ENCODE measurements around the gene SORBS1.

Gene SORBS1

DNA sequence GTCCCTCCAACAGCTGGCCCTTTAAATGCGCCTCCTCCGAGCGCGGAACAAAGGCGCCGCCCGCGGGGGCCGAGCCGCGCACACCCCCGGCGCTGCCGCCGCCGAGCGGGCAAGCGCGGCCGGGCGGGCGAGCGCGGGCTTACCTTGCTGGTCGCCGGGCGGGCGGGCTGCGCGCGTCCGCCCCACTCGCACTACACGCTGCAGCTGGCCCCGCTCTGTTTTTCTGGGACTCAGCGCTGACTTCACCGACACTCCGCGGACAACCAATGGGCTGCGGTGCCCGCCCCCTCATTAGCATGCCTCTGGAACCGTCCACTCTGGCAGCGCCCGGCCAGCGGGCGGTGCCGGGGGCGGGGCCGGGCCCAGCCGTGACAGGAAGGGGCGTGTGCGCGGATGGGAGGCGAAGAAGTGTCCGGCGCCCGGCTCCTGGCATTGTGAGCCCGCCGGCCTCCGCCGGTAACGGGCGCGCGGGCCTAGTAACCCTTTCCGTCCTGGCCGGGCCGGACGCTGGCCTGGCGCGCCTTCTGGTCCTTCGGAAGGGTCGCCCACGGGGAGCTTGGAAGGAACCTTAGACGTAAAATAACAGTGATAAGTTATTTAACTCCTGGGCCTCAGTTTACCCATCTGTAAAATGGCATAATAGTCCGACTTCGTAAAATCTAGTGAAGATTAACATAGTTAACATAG lies at the start of gene SORBS1:
Gene SORBS1 (minus strand): TSS at position 195 of the 687 bp plus-strand sequence. CDS start 120,236 bp downstream, outside the sequence.
- peak; percentile 97 for DNase-seq (ENCODE audit: low spot score)

DNA sequence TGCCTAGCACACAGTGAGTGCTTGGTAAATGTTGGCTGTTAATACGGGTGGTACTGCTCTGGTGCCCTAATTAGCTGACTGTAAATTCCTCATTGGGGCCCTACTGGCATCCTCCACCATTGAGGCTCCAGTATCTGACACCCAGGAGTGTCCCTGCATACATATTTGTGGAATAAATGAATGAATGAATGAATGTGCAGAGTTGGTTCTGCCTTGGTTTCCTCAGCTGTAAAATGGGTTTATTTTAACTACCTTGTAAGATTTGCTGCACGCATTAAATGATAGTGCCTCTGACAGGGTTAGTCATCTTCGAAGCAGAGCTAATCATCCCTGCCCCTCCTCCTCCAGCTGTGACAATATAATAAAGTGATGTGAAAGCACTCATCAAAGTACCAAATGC lies 49.6 kb upstream of the SORBS1 start:
- DNase-seq (ENCODE audit: low spot score) = no peak

DNA sequence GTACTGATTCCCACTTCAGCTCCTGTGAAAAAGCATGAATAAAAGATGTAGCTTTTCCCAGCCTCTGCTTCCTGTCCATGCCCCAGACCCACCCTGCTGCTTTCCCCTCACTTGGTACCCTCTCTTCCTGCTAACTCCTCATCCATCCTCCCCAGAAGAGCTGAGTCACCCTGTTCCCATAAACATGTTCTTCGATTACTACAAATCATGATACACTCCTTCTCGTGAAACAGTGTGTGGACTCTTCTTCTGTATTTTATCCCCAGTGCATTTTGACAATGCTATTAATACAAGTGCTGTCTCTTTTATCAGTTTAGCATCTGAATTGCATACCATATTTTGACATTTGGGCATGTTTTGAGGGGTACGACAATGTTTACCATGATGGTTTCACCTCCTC lies 45.8 kb upstream of the SORBS1 start:
- no peak for DNase-seq (ENCODE audit: low spot score)

DNA sequence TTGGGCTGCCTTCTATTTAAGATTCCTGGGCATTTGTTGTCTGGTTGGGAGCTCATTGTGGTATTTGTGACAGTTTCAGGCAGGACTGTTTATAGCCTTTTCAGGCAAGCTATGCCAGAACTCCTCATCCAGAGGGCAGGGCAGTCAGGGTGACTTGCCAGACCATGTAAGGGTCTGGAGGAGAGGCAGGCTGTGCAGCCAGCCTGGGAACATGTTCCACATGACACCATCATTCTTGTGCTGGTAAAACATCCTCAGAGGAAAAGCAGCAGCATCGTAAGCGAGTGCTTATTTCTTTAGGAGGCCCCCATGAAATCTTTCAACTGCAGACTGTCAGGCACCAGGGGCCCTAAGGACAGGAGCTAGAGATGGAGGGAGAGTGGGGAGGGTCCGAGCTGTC lies 44.0 kb upstream of the SORBS1 start:
- no peak for DNase-seq (ENCODE audit: low spot score)

DNA sequence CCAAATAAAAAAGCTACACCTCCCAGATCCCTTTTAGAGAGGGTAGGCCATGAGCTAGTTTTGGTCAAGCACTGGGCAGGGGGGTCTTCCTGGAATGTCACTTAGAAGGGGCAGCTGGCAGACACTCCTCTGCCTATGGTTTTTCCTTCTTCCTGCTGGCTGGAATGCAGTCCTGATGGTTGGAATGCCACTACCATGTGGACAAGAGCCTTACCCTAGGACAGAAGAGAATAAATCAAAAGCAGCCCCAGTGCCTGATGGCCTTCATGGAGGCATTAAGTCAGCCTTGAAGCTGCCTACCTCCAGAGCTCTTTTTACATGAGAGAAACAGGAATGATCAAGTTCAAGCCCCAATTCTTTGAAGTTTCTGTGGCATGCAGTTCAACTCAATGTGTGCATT lies 43.5 kb upstream of the SORBS1 start:
- DNase-seq (ENCODE audit: low spot score) = peak; percentile 4

DNA sequence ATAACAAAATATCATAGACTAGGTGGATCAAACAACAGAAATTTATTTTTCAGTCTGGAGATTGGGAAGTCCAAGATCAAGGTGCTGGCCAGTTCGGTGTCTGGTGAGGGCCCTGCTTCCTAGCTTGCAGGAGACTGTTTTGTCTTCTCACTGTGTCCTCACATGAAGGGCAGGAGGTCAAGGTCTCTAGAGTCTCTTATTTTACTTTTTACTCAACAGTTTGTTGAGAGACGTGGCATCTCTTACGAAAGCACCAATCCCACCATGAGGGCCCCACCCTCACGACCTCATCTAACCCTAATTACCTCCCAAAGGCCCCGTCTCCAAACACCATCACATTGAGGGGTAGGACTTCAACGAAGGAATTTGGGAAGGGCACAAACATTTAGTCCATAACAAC lies 41.2 kb upstream of the SORBS1 start:
- DNase-seq (ENCODE audit: low spot score) = no peak

DNA sequence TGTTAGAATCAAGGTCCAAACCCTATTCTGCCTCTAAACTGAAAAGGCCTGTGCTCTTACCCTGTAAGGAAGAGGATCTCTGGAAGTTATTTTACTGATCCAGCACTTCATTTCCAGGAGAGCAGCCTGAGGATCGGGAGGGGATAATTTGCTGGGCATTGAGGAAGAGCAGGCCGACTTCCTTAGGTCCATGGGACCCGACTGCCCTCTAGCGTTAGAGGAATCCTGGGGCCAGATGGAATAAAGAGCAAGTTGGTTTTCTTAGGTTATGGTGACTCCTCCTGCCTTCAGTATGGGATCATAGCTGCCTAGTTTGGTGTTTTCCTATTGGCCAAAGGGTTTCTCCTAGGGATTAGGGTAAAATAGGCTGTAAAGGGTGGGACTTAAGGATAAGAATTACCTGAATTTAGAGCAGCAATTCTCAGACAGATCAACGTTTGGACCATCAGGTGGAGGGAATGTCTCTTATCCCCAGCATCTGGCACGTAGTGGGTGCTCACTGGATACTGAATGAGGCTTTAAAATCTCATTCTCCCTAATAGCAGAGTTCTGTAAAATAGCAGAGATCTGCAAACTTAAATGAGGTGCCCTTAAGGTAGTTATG lies 40.0 kb upstream of the SORBS1 start:
- peak; percentile 88 for DNase-seq (ENCODE audit: low spot score)

DNA sequence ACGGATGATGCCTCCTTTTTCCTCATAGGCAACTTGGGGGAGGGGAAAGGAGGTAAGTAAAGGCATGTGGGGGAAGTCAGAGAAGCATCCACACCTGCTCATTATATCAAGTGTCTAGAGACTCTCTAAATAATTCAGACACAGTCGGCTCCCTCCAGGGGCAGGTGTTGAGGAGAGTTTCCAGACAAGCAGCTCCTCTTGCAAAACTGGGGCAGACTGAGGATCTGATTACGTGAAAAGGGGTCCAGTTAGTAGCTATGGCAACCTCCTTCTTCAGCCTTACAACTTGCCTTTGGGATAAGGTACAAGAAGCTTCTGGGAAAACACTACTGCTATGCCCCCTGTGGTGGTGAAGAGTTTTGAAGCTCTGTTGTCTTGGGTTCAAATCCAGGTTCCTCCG lies 39.0 kb upstream of the SORBS1 start:
- no peak for DNase-seq (ENCODE audit: low spot score)

DNA sequence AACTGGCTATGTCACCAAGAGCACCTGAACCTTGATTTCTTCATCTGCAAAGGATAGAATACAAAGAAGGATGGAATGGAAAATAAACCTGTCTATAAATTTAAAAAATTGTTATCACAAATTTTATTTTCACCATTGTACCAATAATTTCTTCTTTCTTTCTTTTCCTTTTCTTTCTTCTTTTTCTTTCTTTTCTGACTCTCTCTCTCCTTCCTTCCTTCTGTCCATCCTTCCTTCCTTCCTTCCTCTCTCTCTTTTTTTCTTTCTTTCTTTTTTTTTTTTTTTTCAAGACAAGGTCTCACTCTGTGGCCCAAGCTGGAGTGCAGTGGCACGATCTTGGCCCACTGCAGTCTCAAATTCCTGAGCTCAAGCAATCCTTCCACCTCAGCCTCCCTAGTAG lies 36.6 kb upstream of the SORBS1 start:
- DNase-seq (ENCODE audit: low spot score) = no peak

DNA sequence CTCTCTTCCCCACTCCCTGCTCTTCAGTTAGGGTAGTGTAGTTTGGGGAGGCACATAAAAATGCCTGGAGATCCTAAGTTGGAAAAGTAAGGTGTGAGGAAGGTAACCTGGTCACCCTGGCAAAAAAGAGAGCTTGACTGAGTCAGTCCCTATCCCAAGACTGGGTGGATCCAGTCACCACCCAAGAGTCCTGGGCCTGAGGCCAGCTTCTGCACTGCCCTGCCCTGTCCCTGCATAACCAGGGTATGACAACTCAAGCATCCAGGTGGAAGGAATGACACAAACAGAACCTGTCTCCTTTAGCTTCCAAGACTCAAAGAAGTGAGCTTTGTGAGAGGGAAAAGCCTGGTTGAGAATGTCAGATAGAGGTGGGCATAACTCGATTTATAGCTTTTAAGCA lies 26.9 kb upstream of the SORBS1 start:
- peak; percentile 25 for DNase-seq (ENCODE audit: low spot score)

DNA sequence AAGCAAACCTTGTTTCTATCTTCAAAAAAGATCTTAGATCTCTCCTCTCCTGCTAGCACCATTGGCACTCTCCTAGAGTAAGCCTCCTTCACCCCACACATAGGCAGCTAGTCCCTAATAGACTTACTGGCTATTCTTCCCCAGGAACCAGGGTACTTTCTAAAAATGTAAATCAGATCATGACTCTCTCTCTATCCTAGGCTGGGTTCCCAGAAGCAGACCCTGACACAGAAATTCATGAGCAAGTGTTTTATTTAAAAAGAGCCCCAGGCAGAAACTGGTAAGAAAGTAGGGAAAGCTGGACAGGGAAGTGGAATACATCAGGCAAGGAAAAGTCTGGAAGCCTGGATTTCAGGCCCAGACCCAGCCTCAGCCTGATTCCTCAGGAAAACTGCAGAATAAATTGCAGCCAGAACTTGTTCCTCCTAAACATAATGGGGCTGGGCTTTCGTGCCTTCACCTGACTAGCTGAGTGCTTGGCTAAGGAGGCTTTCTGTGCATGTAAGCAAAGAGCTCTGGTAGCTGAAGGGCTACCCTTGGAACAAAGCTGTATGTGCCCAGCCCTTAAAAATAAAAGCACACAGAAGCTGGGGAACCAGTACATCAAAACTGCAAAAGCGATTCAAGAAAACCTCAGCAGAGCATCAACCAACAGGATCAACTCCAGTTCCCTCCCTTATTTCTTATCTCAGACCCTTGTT lies 18.8 kb upstream of the SORBS1 start:
- DNase-seq (ENCODE audit: low spot score) = no peak

DNA sequence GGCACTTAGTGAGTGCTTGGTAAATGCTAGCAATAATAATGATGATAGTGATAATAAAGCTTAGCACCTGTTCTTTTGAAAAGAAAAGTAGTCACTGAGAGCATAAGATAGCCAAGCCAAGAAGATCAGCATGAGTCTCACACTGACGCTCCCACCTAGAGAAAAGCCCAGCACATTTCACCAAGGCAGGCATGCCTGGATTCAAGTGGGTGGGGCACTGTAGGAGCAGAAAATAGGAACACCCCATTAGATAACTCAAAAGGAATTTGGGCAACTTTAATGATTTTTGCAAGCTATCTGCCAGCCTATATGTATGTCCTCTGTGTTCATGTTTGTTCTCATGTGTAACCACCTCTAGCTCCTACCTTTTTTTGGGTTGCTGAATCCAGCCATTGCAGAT lies 18.1 kb upstream of the SORBS1 start:
- no peak for DNase-seq (ENCODE audit: low spot score)

DNA sequence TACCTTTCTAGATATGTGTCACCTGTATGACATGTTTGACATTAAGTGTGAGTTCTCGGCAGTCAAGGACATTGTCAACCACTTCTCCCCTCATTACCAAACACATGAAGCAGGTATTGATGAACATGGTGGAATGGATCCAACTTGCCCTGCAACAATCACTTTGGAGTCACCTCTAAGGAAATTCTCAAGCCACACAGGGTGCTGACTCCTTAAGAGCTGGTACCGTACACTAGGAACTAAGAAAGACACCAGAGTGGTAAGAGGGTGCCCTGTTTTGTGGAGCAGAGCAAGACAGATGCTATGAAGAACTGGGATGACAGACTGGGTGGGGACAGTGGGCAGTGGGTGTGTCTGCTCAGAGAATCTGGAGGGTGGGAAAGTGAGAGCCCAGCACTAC lies 17.4 kb upstream of the SORBS1 start:
- no peak for DNase-seq (ENCODE audit: low spot score)

DNA sequence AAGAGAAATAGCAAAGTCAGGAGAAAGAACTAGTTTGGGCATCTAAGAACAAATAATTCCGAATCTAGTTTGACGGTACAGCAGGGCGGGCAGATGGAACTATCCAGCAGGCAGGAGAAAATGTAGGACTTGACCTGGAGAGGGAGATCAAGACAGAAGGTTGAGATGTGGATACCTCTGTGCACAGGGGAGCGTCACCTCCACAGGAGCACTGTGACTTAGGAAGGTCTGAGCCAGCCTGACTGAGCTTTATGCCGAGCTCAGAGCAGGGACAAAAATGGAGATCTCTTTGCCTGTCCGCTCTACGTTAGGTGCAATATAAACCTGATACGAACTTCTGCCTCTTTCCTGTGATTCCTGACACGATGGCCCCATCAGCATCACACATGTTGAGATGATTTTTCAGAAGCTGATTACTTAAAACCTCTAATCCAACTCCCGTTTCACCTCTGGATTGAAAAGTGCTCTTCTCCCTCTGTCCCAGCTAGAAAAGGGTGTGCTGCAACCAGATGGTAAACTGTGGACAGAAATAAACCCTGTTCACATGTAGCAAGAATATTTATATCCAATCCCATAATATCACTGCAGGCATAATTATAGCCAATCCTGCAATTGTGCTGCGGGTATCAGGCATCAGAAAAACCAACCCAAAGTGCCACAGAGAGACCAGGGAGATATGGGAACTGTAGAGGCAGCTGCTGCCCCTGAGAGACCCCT lies 13.6 kb upstream of the SORBS1 start:
- DNase-seq (ENCODE audit: low spot score) = no peak

DNA sequence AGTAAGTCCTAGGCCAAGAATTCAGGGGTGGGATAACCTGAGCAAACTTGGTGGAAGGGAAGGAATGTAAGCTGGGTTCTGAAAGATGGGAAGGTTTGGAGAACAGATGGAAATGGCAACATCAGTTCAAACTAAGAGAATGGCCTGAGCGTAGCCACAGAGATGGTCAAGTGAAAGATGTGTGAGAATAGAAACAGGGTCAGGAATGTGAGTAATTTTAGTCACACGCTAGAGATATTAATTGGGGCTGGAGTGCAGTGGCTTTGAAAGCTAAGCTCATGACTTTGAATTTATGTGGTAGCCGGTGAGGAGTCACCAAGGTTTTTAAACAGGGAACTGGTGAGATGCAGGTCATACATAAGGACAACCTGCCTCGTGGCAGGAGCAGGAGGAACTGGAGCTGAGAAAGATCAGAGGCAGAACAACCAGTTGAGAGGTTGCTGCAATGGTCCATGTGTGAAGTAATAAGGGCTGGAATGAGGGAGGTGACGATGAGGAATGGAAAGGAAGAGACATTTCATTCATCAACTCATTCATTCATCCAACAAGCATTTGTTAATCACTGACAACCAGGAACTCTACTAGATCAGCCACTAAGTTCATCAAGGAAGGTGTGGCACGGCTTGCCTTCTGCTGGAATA lies 12.9 kb upstream of the SORBS1 start:
- DNase-seq (ENCODE audit: low spot score) = peak; percentile 9

DNA sequence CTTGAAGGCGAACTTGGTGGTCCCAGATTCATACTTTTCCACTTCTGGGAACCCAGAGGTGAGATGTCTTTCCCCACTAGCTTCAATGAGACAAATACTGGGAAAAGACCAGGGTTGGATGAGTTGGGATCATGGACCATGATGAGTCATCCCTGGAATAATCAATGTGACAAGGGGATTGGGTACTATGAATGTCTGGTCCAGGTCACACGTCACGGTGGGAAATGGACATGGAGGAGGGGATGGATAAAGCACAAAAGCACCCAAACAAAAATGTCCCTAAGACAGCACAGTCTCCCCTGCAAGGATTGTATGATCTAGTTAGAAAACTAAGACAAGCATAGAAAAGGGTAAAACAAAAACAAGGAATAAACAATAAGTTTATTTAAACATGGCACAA lies 12.4 kb upstream of the SORBS1 start:
- DNase-seq (ENCODE audit: low spot score) = no peak

DNA sequence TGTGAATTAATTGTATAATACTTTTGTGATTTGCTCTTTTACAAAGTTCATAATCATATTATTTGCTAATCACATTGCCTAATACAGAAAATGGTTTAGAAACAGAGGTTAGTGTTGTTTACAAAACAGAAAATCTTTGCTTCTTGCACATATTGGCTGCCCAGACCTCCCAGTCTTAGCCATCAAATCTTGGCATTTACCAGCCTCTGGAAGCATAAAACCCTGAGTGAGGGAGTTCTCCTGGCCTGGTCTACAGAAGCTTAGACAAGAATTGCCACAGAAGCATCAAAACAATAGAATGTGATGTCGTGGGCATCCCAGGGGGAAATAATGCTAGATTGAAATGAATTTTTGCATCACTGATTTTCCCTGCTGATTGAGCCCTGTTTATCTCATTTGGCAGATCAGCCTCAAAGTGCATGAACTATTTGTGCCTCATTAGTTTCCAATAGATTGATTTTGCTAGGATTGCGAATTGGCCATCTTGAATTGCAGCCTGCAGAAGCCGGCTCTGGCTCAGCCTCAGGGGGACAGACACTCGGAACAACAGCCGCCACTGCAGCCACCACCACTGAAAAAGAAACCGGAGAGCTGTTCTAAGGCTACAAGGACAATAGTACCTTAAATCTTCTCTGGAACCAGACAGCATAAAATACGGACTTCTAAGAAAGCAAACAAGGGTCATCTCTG lies 11.1 kb upstream of the SORBS1 start:
- no peak for DNase-seq (ENCODE audit: low spot score)

DNA sequence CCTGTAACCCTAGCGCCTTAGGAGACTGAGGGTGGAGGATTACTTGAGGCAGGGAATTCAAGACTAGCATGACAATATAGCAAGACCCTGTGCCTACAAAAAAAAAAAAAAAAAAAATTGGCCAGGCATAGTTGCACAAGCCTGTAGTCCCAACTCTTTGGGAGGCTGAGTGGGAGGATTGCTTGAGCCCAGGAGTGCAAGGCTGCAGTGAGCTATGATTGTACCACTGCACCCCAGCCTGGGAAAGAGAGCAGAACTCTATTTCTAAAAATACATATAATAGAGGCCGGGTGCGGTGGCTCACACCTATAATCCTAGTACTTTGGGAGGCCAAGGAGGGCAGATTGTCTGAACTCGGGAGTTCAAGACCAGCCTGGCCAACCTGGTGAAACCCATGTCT lies 10.2 kb upstream of the SORBS1 start:
- no peak for DNase-seq (ENCODE audit: low spot score)

DNA sequence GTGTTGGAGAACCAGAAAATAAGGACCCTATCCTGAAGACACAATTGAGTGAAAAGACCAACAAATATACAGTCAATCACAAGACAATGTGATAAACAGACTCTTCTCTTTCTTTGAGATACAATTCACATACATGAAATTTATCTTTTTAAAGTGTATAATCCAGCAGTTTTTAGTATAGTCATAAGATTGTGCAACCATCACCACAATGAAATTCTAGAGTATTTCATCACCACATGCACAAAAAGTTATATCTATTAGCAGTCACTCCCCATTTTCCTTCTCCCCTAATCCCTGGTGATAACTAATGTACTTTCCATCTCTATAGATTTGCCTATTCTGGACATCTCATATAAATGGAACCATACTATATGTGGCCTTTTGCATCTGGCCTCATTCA lies 8.2 kb upstream of the SORBS1 start:
- no peak for DNase-seq (ENCODE audit: low spot score)

DNA sequence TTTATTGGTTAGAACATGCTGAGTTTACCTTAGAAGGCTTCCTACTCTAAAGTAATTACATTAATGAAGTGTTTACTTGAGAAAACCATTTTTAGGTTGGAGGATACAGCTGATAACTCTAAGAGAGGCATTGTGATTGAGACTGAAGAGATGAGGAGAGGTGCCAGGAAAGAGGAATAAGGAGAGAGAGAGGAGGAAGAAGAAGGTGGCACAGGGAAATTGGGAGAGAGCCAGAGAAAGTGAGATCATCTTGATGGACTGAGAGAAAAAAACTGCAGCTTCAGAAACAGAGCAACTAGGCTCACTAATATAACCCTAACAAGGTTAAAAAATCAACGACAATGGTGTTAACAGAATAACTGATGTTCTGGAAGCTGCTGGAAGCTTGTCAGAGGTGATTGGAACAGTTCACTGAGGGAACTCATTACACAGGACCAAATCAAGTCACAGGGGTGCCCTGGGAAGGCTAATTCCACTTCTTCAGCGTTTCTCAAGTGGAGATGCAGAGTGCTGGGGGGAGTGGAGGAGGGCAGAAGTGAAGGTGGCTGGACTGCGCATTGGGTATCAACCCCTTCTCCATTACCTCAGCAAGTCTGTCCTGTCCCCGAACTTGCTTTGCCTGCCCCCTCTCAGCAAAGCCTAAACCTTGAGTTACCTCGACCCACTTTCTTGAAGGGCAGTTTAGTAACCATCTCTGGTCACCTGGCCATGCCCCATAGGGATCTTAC lies 6.9 kb upstream of the SORBS1 start:
- peak; percentile 65 for DNase-seq (ENCODE audit: low spot score)

DNA sequence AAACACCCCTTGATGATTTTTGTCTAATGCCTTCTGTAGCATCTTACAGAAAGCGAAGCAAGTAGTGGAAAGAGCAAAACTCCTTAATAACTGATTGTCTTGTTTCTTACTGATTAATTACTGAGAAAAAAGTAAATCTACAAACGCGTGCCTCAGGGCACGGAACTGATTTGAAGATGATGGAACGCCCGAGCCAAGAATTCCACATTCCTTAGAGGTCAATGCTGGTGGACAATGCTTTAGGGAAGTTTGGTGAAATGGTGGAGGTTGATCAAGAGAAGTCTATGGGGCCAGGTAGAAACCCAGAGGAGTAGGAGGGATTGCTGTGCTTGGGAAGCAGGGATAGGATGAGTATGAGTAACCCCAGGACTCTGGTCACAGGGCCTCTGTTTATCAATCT lies 5.0 kb upstream of the SORBS1 start:
- no peak for DNase-seq (ENCODE audit: low spot score)
